Right forelimb (tissue), 1 donor: ENCODE measurements around the gene AGTR1.
"Not testable (repeated sequence)": the region's sequence is repeated elsewhere in the genome, so short reads cannot be mapped to it uniquely, and the experiment has no call there.

Experiments used
- DNase-seq: peaks from one replicate; pipeline ENCODE4 v3.0.0-alpha.2; 2018

Gene AGTR1

DNA sequence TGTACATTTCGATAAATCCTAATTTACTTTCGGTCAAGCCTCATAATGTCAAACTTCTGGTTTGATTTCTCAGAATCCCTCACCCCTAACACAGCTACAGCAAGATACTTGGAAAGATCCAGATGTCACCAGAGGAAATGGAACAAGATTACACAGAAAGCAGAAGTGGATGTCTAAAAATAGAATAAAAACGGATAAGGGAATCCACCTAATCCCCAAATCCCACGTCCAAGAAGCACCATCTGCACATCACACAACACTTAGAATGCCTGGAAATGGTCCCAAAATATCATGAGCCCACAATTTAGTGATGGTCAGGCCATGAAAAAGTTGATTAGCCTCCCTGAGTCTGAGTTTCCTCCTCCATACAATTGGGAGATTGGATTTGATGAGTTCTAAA is 61.7 kb downstream of the AGTR1 start:
- no peak for DNase-seq

DNA sequence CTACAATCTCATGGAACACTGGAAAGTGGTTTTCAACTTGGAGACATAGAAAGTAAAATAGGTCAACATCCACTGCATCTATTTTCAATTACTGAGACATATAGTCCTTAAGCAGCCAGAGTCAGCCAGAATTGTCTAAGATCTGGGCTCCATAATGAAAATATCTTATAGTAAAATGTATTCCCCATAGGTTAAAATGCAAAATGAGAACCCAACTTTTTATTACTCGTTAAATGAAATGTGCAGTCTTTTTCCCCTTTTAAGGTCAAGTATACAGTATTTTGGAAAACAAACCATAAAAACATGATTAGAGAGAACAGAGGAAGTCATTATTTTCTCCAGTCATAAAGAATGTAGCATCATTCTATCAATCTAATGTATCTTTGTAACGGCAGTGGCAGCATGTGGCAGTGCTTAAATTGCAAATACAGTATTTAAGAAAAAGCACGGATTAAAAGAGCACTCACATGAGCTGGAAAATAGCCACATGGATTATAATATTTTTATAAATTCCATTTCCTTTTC is 65.5 kb downstream of the AGTR1 start:
- DNase-seq: no peak

DNA sequence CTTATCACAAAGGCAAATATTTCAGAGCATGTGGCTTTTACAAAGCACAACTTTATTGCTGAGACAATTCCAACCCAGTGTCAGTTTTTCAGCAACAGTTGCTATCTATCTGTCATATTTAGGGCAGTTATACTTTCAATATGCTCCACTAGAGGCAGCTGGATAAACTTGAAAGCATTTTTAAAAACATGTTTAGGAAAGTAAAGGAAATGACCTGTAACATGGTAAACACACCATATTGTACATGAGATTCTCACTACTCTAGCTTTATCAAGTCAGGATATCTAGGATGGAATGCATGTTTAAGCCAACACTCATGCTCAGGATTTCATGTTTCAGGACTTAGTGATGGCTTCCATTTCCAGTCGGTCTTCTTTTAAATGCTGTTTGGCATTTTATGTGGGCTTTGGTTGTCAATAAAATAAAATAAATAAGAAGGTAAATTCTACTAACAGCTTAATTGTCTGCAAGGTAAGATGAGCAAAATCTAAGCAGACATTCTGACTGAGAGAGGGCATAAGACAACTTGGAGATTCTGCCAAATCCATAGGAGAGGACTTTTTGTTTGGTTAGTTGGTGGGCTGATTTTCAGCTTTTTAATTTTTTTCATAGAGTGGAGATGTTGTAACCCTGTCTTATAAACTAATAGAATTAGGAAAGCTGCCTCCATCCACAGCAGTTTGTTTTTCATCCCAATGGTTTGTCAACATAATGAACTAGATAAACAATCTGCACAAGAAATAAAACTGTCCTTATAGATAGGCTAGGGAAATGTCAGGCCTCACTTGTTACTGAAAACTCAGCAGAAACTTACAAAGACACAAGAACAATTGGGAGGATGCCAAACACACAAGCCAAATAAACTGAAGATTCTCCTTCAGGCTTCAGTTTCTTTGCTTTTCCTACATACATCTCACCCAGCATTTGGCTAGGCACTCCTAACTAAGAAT is 66.6 kb downstream of the AGTR1 start:
- DNase-seq: no peak

DNA sequence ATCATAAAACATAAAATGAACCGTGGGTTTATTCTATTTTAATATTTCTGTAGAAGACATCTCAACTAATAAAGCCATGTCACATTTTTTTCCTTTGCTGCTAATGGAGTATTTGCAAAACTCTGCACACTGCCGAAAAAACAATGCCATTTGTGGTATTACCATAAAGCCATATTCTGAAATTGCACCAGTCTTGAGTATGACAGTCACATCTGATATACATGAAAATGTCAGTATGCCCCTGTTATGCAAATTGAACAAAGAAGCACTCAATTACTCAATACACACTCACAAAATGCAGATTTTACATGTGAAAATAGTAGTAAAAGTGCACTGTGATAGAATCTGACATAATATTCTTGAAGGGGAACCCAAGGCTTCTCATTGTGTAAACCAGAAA is 74.7 kb downstream of the AGTR1 start:
- no peak for DNase-seq

DNA sequence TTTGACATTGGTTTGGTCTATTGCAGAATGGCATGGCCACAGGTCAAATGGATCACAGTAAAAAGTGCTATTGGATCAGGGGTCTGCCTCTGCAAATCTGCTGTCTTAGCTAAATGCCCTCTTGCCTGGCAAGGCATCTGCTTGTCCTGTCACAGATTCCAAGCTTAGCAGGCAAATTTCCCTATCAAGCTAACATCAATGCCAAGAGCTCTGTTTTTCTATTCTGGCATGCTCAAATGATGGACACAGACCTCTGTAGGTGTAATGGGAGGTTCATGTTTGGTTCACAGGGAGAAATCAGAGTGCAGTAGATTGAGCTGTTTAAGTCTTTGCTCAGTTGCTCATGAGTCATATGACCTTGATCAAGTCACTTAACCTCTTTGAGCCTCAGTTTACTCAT is 75.1 kb downstream of the AGTR1 start:
- no peak for DNase-seq

DNA sequence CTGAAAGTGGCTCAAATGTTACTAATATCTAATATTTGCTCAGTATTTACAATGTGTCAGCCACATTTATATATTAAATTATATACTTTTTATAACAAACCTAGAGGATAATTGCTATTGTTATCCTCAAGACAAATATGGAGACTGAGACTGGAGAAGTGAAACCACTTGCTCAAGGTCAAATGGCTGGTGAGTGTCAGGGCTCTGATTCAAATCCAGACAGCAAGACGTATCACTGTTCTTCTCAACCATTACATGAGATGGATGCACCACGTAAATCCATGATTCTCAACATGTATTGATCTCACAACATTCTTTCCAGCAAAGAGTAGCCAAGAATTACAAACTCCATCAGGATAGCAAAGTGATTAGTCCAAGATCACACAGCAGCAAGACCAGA is 76.1 kb downstream of the AGTR1 start:
- DNase-seq: no peak

DNA sequence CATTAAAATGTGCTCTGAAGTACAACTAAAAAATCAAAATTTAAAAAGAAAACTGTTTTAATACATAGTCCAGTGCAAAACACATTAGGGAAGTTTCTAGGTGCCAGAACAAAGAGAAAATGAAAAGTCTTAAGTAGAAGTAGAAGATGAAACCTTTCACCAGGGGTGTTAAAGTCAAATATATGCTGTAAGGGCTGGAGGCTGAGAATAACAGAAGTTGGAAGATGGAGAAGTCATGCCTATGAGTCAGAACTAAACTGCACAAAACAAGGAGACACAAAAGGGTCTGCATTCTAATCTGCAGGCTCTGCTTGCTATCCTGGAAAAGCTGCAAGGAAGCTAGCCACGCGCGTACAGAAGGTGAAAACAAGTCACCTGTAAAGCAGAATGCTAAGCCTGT is 81.2 kb downstream of the AGTR1 start:
- DNase-seq: no peak

DNA sequence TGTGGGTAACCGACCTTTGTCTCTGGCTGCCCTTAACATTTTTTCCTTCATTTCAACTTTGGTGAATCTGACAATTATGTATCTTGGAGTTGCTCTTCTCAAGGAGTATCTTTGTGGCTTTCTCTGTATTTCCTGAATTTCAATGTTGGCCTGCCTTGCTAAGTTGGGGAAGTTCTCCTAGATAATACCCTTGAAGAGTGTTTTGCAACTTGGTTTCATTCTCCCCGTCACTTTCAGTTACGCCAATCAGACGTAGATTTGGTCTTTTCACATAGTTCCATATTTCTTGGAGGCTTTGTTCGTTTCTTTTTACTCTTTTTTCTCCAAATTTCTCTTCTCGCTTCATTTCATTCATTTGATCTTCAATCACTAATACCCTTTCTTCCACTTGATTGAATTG is 87.3 kb downstream of the AGTR1 start:
- not testable (repeated sequence) for DNase-seq

DNA sequence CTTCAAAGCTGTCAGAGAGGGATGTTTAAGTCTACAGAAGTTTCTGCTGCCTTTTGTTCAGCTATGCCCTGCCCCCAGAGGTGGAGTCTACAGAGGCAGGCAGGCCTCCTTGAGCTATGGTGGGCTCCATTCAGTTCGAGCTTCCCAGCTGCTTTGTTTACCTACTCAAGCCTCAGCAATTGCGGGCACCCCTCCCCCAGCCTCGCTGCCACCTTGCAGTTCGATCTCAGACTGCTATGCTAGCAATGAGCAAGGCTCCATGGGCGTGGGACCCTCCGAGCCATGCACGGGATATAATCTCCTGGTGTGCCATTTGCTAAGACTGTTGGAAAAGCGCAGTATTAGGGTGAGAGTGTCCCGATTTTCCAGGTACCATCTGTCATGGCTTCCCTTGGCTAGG is 88.5 kb downstream of the AGTR1 start:
- DNase-seq: not testable (repeated sequence)

DNA sequence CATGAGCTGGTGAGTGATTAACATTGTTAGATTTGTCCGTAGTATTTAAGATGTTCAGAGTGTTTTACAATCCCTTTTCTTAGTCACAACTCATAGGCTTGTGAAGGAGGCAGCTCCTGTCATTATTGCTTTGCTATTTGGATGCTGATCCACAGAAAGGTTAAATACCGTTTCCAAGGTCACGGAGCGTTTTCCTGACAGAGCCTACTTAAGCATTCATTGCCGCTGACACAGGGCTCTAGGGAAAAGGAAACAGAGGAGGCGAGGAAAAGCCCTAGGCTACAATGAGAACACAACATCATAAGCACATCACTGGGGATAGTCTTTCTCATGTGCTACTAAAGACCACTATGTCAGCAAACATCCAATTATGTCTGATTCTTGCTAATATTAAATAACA is 91.4 kb downstream of the AGTR1 start:
- no peak for DNase-seq

DNA sequence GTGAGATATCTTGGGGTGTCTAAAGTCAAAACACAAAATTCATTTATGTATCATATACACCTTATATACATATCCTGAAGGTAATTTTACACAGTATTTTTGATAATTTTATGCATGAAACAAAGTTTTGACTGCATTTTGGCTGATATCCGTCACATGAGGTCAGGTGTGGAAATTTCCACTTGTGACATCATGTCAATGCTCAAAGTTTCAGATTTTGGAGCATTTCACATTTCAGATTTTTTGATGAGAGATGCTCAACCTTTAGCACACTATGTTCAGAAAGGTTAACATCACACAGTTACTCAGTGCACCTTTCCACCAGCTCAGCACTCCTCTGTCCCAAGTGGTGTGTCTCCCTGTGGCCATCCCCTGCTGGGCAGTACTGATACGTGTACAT is 92.2 kb downstream of the AGTR1 start:
- DNase-seq: no peak

DNA sequence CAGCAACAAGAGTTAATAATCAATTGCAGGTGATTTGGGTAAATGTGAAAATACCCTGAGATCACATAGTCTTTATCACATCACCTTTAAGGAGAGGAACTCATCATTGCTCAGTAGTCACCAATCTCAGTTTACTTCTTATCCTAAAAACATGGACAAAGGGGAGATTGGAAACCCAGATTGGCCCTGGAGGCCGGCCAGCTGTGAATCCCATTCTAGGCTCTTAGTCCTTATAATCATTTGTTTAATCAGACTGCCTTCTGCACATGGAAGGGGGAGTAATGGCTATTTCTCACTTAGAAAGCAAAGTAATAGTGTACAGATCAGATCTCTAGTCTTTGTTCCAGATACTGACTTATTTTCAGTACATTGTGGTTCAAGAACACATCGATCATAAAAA is 92.7 kb downstream of the AGTR1 start:
- DNase-seq: no peak

DNA sequence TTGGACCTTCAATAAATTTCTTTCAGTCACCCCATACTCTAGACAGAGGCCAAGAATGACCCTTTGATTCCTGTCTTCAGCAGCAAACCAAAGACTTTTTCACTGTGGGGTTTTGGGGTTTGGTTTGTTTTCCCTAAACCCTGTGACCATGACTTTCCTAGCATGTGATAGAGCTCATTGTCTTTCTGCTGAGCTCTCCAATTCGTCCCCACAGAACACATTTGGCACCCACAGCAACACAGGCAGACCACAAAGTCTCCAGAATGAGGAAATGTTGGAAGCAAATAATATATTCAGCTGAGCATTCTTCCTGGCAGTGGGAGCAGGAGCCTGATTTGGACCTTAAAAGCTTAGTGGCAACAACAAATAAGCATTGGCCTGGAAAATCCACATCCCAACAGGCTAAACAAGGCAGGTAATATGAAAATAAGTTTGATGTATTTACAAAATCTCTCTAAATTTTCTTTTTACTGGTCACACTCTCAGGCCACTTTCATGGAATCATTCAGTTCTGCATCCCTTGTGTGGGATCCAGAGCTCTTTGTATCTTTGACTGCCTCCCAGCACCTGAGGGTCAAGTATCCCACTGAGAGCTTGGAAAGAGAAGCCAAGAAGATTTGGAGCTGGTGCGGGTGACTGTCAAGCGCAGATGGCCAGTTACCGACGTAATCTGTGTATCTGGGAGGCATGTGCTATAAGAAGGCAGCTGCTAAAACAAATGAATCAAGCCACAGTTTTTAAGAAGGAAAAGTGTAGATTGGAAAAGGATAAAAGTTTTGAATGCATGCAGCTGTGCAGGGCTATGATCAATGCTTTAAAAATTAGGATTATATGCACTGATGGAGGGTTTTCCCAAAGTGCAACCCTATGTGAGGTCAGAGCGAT is 93.4 kb downstream of the AGTR1 start:
- DNase-seq: peak; percentile 71

DNA sequence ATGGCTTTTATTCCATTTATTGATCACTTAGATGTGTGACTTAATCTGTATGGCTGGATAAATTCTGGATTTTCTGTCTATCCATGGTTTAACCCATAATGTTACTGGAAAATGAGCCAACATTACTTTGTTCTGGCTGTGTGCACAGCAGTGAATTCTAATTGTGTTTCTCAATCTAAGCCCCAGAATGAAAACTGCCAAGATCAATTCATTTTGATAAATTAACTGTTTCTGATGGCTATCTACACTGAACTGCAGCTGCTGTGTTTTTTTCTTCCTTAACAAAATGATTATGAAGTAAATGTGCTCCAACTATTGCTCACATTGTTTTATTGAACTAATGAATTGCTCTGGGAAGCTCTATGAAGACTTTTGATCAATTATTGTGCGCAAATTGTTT is 94.2 kb downstream of the AGTR1 start:
- DNase-seq: no peak

DNA sequence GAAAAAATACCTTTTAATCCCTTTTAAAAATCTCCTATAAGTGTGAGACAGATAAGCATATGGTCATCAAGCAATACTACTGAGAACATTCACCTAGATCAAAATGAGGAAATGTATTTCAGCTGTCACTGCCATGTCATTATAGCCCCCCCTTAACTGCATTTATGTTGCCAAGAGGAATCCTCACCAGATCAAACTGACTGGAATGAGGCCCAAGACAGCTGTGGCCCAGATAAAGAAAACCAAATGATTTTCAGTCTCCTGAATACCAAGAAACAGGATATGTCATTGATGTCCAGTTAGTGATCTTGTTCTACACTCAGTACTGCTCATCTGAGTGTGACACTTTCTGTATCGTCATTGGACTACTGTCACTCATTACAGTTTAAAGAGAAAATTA is 94.8 kb downstream of the AGTR1 start:
- DNase-seq: no peak
